A549 (cell line): ENCODE measurements around the gene IDI1. TPM values are rescaled to one million over a fixed set of nuclear protein-coding genes. Genes with fewer than 3 reads are reported as not detected.

Experiments
- ATAC-seq, 2 experiments: fragments of 200-7000 bp in 1 of 2; fragments of >200 bp in 1 of 2; cut with Nextera tagmentation in 1 of 2; cut with Tn5 transposase in 1 of 2; 3 replicates each; pipeline versions ENCODE4 v1.8.0 to v1.9.1; 2018 to 2020; ENCODE audit warnings: mild to moderate bottlenecking in 1 of 2, moderate library complexity in 1 of 2
- CTCF ChIA-PET: fragments of 300-600 bp; sonication (Branson Sonifier 250); formaldehyde crosslinking; extraction: SDS; loops from one replicate; lab custom pipeline; 2021; ENCODE audit warnings: antibody characterized with exemption, inconsistent platforms; lab: Yijun Ruan, JAX
- POLR2A ChIA-PET: fragments of 350-600 bp; formaldehyde crosslinking; extraction: SDS; loops from one replicate; lab custom pipeline; 2021; ENCODE audit warnings: antibody characterized with exemption, inconsistent platforms; lab: Yijun Ruan, JAX
- DNase-seq, 2 experiments: peaks; one replicate each; pipeline versions ENCODE4 v3.0.0 to v3.0.0-alpha.2; 2011 to 2016; ENCODE audit warnings: low read depth in 1 of 2, low spot score in 1 of 2
- FAIRE-seq: peaks from 2 replicates; lab custom pipeline; 2011; peaks lifted over from hg19 to GRCh38; lab: Jason Lieb, UNC
- H3K27ac ChIP-seq, 2 experiments: fragments of >200 bp; sonication (Bioruptor Twin); formaldehyde crosslinking; 3 replicates each; pipeline ENCODE4 v1.5.1; 2016 to 2017
- H3K4me1 ChIP-seq: fragments of >200 bp; sonication (Bioruptor Twin); formaldehyde crosslinking; 3 replicates; pipeline ENCODE4 v1.6.1; 2016
- H3K4me2 ChIP-seq: fragments of >200 bp; sonication (Bioruptor Twin); formaldehyde crosslinking; 3 replicates; pipeline ENCODE4 v1.6.1; 2016
- H3K4me3 ChIP-seq: fragments of >200 bp; sonication (Bioruptor Twin); formaldehyde crosslinking; 3 replicates; pipeline ENCODE4 v1.5.1; 2016
- H3K9me3 ChIP-seq: fragments of >200 bp; sonication (Bioruptor Twin); formaldehyde crosslinking; 3 replicates; pipeline ENCODE4 v1.6.1; 2016
- CBX2 ChIP-seq: fragments of 200-600 bp; sonication (generic); IDR thresholded peaks from 2 replicates; pipeline ENCODE4 v1.6.1; 2016; ENCODE audit warnings: low read depth, mild to moderate bottlenecking, borderline replicate concordance
- CBX8 ChIP-seq: fragments of 200-600 bp; sonication (generic); IDR thresholded peaks from 2 replicates; pipeline ENCODE4 v1.6.1; 2016
- CEBPB ChIP-seq, 2 experiments: fragments of >200 bp in 1 of 2; sonication (Bioruptor Twin) in 1 of 2; formaldehyde crosslinking in 1 of 2; IDR thresholded peaks; 2 replicates each; pipeline ENCODE4 v1.6.1; 2012 to 2016
- CHD2 ChIP-seq: fragments of 150-350 bp; IDR thresholded peaks from 2 replicates; pipeline ENCODE4 v1.6.1; 2014; ENCODE audit warnings: low read length; ENCODE audit not compliant: partially characterized antibody
- CHD4 ChIP-seq: fragments of 200-600 bp; sonication (generic); IDR thresholded peaks from 2 replicates; pipeline ENCODE4 v1.6.1; 2016; ENCODE audit warnings: antibody characterized with exemption, mild to moderate bottlenecking, borderline replicate concordance
- FOSB ChIP-seq: fragments of 250-450 bp; sonication (Bioruptor Pico); IDR thresholded peaks from 2 replicates; pipeline ENCODE4 v1.5.0; 2020; ENCODE audit warnings: mild to moderate bottlenecking, moderate library complexity
- HEYL ChIP-seq: fragments of 250-450 bp; sonication (Bioruptor Pico); IDR thresholded peaks from 2 replicates; pipeline ENCODE4 v1.8.0; 2021; ENCODE audit warnings: mild to moderate bottlenecking, moderate library complexity
- HMGXB4 ChIP-seq: fragments of 250-450 bp; sonication (Bioruptor Pico); IDR thresholded peaks from 2 replicates; pipeline ENCODE4 v1.5.0; 2021; ENCODE audit warnings: mild to moderate bottlenecking, moderate library complexity, borderline replicate concordance
- HOXA7 ChIP-seq: fragments of 250-450 bp; sonication (Bioruptor Pico); IDR thresholded peaks from 2 replicates; pipeline ENCODE4 v1.5.0; 2020; ENCODE audit warnings: mild to moderate bottlenecking, moderate library complexity
- NFE2L2 ChIP-seq: fragments of 150-350 bp; conservative IDR thresholded peaks from 2 replicates; pipeline ENCODE4 v1.6.1; 2014; ENCODE audit warnings: low read length
- NPAS2 ChIP-seq: fragments of 250-450 bp; sonication (Bioruptor Pico); IDR thresholded peaks from 2 replicates; pipeline ENCODE4 v1.8.0; 2022; ENCODE audit warnings: mild to moderate bottlenecking, moderate library complexity, borderline replicate concordance
- PHF8 ChIP-seq: fragments of 200-600 bp; sonication (generic); IDR thresholded peaks from 2 replicates; pipeline ENCODE4 v1.6.1; 2016; ENCODE audit warnings: low read depth, mild to moderate bottlenecking, antibody characterized with exemption, moderate library complexity, borderline replicate concordance
- POLR2A ChIP-seq: IDR thresholded peaks from 2 replicates; pipeline ENCODE4 v1.6.1; 2012; ENCODE audit warnings: mild to moderate bottlenecking, low read length
- POLR2AphosphoS2 ChIP-seq: conservative IDR thresholded peaks from 2 replicates; pipeline ENCODE4 v1.6.1; 2012; ENCODE audit warnings: low read length, improper control_type of control experiment, inconsistent platforms
- RAD21 ChIP-seq, 2 experiments: fragments of >200 bp in 1 of 2; sonication (Bioruptor Twin) in 1 of 2; formaldehyde crosslinking in 1 of 2; IDR thresholded peaks in 1 of 2; conservative IDR thresholded peaks in 1 of 2; 2 replicates in 1 of 2; 3 replicates in 1 of 2; pipeline ENCODE4 v1.6.1; 2012 to 2018; ENCODE audit warnings: inconsistent platforms in 1 of 2
- RCOR1 ChIP-seq: fragments of 150-350 bp; IDR thresholded peaks from 2 replicates; pipeline ENCODE4 v1.6.1; 2014; ENCODE audit warnings: antibody characterized with exemption, low read length, low read depth
- RNF2 ChIP-seq: fragments of 200-600 bp; sonication (generic); IDR thresholded peaks from 2 replicates; pipeline ENCODE4 v1.6.1; 2016; ENCODE audit warnings: low read depth, mild to moderate bottlenecking, antibody characterized with exemption, moderate library complexity, borderline replicate concordance
- SMC3 ChIP-seq: fragments of >200 bp; sonication (Bioruptor Twin); formaldehyde crosslinking; IDR thresholded peaks from 3 replicates; pipeline ENCODE4 v1.6.1; 2018; ENCODE audit warnings: inconsistent platforms
- SREBF2 ChIP-seq: fragments of 450-650 bp; IDR thresholded peaks from 2 replicates; pipeline ENCODE4 v1.6.1; 2014; ENCODE audit warnings: mild to moderate bottlenecking, moderate library complexity
- TFCP2L1 ChIP-seq: fragments of 250-450 bp; sonication (Bioruptor Pico); IDR thresholded peaks from 2 replicates; pipeline ENCODE4 v1.5.0; 2021; ENCODE audit warnings: mild to moderate bottlenecking
- USF2 ChIP-seq: fragments of 450-650 bp; IDR thresholded peaks from 2 replicates; pipeline ENCODE4 v1.6.1; 2014; ENCODE audit warnings: antibody characterized with exemption
- WGBS: methylation state at CpG from one replicate; pipeline ENCODE4 v1.1.6; 2017; ENCODE audit errors: missing lambda C conversion rate; 5-methylcytosine and 5-hydroxymethylcytosine counted together
- polyA plus RNA-seq, 4 experiments: library from polyadenylated mRNA; depleted of rRNA in 3 of 4; stranded (reverse); fragments of >200 nt; fragmentation: RNase III in 1 of 4; extraction: RNeasy Plus Mini Kit Qiagen cat#74134 plus additional on column Dnase treatment in 1 of 4; gene quantifications; 2 replicates in 3 of 4; 3 replicates in 1 of 4; pipeline ENCODE4 v1.2.3, GENCODE V29; 2011 to 2017
- TF ChIP-seq, protein P1 (sequence below): IDR thresholded peaks from 2 replicates; pipeline ENCODE4 v1.6.1; 2012
- TF ChIP-seq, protein P2 (sequence below): fragments of 250-450 bp; sonication (Bioruptor Pico); IDR thresholded peaks from 2 replicates; pipeline ENCODE4 v1.5.0; 2020; ENCODE audit warnings: low read depth, mild to moderate bottlenecking, moderate library complexity
- TF ChIP-seq, protein P3 (sequence below): fragments of >200 bp; sonication (Bioruptor Twin); formaldehyde crosslinking; IDR thresholded peaks from 3 replicates; pipeline ENCODE4 v1.5.1; 2016
- TF ChIP-seq, protein P4 (sequence below): fragments of 150-350 bp; IDR thresholded peaks from 2 replicates; pipeline ENCODE4 v1.6.1; 2014; ENCODE audit warnings: low read depth, mild to moderate bottlenecking, low read length
- TF ChIP-seq, protein P5 (sequence below): IDR thresholded peaks from 2 replicates; pipeline ENCODE4 v1.6.1; 2012; ENCODE audit warnings: low read depth, borderline replicate concordance

The IDI1 gene
- polyA plus RNA-seq, 2 of the 4 experiments (the other 2 are of a cell fraction): 55.8 to 65.0 TPM

- Histone ChIP-seq H3K4me2 (no peak overlapping the region), H3K27ac (no peak overlapping the region), H3K4me3 (no peak overlapping the region)
- CTCF ChIA-PET: interaction anchor here (0.6 kb wide), 1 partner anchor 13 kb away, joined by 3 read pairs; no protein-coding TSS in a partner anchor
- no peak for TF ChIP-seq HMGXB4 (CRISPR knock-in tag)
- TF ChIP-seq NPAS2 (CRISPR knock-in tag): no peak
- no peak for TF ChIP-seq CHD4
- TF ChIP-seq POLR2AphosphoS2: no peak
- TF ChIP-seq CEBPB (IDR thresholded peaks at IDR 0.05): no peak
- TF ChIP-seq, protein P1, sequence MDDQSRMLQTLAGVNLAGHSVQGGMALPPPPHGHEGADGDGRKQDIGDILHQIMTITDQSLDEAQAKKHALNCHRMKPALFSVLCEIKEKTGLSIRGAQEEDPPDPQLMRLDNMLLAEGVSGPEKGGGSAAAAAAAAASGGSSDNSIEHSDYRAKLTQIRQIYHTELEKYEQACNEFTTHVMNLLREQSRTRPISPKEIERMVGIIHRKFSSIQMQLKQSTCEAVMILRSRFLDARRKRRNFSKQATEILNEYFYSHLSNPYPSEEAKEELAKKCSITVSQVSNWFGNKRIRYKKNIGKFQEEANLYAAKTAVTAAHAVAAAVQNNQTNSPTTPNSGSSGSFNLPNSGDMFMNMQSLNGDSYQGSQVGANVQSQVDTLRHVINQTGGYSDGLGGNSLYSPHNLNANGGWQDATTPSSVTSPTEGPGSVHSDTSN: no peak
- no peak for TF ChIP-seq SMC3
- TF ChIP-seq POLR2A: no peak
- no peak for TF ChIP-seq SREBF2
- TF ChIP-seq FOSB (CRISPR knock-in tag): no peak
- TF ChIP-seq, all 56 proteins: peak for 0
- 96% methylated on average over 9 of the region's 9 CpGs for WGBS
- no peaks in the 10 kb centered on the region for H3K4me1 ChIP-seq
- no peak for ATAC-seq
- no peaks in the 10 kb centered on the region for H3K9me3 ChIP-seq
- FAIRE-seq: no peak
- no peak for DNase-seq
- POLR2A ChIA-PET: no interaction called here
Measured at GRCh38 chr10:1009071-1009494, 39.8 kb downstream of the IDI1 start.

GRCh38 chr10:1007583-1007982 lies 41.3 kb downstream of the IDI1 start:
- ChIA-PET CTCF (no interaction called here), POLR2A (no interaction called here)
- Histone ChIP-seq H3K9me3 (peaks cover 3% of the 10 kb centered on the region; the same call in 2 of the 3 replicates), H3K4me3 (no peak overlapping the region), H3K4me1 (no peaks in the 10 kb centered on the region), H3K4me2 (no peak overlapping the region), H3K27ac (no peak overlapping the region)
- DNase-seq: no peak
- 91% methylated on average over 10 of the region's 10 CpGs for WGBS
- no peak for ATAC-seq
- no peak for TF ChIP-seq CBX2
- TF ChIP-seq CEBPB (IDR thresholded peaks at IDR 0.05): no peak
- TF ChIP-seq TFCP2L1 (CRISPR knock-in tag): no peak
- no peak for TF ChIP-seq USF2
- no peak for TF ChIP-seq RAD21 (conservative IDR thresholded peaks at IDR 0.05 in 1 of 2, IDR thresholded peaks at IDR 0.05 in 1 of 2)
- no peak for TF ChIP-seq PHF8
- FAIRE-seq: no peak

DNA sequence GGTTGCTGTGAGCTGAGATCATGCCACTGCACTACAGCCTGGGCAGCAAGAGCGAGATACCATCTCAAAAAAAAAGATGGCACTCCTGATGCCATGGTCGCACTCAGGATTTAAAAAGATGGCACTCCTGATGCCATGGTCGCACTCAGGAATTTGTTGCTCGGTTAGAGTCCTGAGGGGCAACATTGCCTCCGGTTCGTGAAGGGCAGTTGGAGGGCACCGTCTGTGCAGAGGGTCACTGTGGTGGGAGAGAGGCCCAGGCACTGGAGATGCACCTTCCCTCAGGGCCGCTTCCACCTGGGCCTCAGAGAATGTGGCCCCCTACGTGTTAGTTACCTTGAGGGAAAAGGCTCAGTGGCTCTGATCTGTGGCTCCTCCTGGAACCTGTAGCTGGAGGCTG lies 42.3 kb downstream of the IDI1 start:
- no peak for FAIRE-seq
- Histone ChIP-seq H3K9me3 (peaks cover 13% of the 10 kb centered on the region), H3K4me3 (no peak overlapping the region), H3K4me2 (no peak overlapping the region), H3K27ac (no peak overlapping the region), H3K4me1 (no peaks in the 10 kb centered on the region)
- CTCF ChIA-PET: interaction anchor here (0.6 to 1.2 kb wide), 2 partner anchors 30 to 697 kb away, joined by 3 read pairs; no protein-coding TSS in a partner anchor
- POLR2A ChIA-PET: no interaction called here
- DNase-seq: no peak
- ATAC-seq: no peak
- WGBS: 94% methylated on average over 9 of the region's 9 CpGs
- TF ChIP-seq, protein P2, sequence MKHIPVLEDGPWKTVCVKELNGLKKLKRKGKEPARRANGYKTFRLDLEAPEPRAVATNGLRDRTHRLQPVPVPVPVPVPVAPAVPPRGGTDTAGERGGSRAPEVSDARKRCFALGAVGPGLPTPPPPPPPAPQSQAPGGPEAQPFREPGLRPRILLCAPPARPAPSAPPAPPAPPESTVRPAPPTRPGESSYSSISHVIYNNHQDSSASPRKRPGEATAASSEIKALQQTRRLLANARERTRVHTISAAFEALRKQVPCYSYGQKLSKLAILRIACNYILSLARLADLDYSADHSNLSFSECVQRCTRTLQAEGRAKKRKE (CRISPR knock-in tag): no peak
- TF ChIP-seq, protein P3, sequence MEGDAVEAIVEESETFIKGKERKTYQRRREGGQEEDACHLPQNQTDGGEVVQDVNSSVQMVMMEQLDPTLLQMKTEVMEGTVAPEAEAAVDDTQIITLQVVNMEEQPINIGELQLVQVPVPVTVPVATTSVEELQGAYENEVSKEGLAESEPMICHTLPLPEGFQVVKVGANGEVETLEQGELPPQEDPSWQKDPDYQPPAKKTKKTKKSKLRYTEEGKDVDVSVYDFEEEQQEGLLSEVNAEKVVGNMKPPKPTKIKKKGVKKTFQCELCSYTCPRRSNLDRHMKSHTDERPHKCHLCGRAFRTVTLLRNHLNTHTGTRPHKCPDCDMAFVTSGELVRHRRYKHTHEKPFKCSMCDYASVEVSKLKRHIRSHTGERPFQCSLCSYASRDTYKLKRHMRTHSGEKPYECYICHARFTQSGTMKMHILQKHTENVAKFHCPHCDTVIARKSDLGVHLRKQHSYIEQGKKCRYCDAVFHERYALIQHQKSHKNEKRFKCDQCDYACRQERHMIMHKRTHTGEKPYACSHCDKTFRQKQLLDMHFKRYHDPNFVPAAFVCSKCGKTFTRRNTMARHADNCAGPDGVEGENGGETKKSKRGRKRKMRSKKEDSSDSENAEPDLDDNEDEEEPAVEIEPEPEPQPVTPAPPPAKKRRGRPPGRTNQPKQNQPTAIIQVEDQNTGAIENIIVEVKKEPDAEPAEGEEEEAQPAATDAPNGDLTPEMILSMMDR: no peak
- TF ChIP-seq HOXA7 (CRISPR knock-in tag) (no peak), POLR2AphosphoS2 (no peak), NFE2L2 (no peak), CBX2 (no peak), CHD2 (no peak), RNF2 (no peak), RCOR1 (no peak), HEYL (CRISPR knock-in tag) (no peak), CBX8 (no peak)
- TF ChIP-seq, protein P4, sequence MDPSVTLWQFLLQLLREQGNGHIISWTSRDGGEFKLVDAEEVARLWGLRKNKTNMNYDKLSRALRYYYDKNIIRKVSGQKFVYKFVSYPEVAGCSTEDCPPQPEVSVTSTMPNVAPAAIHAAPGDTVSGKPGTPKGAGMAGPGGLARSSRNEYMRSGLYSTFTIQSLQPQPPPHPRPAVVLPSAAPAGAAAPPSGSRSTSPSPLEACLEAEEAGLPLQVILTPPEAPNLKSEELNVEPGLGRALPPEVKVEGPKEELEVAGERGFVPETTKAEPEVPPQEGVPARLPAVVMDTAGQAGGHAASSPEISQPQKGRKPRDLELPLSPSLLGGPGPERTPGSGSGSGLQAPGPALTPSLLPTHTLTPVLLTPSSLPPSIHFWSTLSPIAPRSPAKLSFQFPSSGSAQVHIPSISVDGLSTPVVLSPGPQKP: no peak
- TF ChIP-seq, protein P5, sequence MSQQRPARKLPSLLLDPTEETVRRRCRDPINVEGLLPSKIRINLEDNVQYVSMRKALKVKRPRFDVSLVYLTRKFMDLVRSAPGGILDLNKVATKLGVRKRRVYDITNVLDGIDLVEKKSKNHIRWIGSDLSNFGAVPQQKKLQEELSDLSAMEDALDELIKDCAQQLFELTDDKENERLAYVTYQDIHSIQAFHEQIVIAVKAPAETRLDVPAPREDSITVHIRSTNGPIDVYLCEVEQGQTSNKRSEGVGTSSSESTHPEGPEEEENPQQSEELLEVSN: no peak
